Endothelial cell of umbilical vein (primary cell): ENCODE measurements around the gene CLEC2L. TPM values are rescaled to one million over a fixed set of nuclear protein-coding genes. Genes with fewer than 3 reads are reported as not detected.

Experiments
- BruUV-seq: library from RNA; stranded (reverse); fragments of 400-500 nt; replicated peaks from 2 replicates; lab custom pipeline; 2021; lab: Mats Ljungman, UMichigan
- CTCF ChIA-PET: fragments of 300-600, 350-600 bp; sonication (Branson Sonifier 250); formaldehyde crosslinking; loops from one replicate; lab custom pipeline; 2021; ENCODE audit warnings: antibody characterized with exemption, inconsistent platforms; lab: Charles Lee
- POLR2A ChIA-PET: fragments of 300-600, 350-600 bp; sonication (Branson Sonifier 250); formaldehyde crosslinking; loops from one replicate; lab custom pipeline; 2021; ENCODE audit warnings: antibody characterized with exemption, inconsistent platforms; lab: Charles Lee
- DNase-seq: peaks from one replicate; pipeline ENCODE4 v3.0.0-alpha.2; 2011; ENCODE audit warnings: low read depth, low spot score
- FAIRE-seq: peaks from 2 replicates; lab custom pipeline; 2011; peaks lifted over from hg19 to GRCh38; lab: Jason Lieb, UNC
- H2AFZ ChIP-seq: 2 replicates; pipeline ENCODE4 v1.6.0; 2012; ENCODE audit warnings: low read depth, low read length, control low read depth, inconsistent platforms
- H3K27ac ChIP-seq: 2 replicates; pipeline ENCODE4 v1.5.1; 2011; ENCODE audit warnings: low read depth, mild to moderate bottlenecking, control low read depth, low read length, moderate library complexity; ENCODE audit not compliant: insufficient read depth
- H3K27me3 ChIP-seq, 2 experiments: 2 replicates each; pipeline versions ENCODE4 v1.6.0 to v1.6.1; 2011; ENCODE audit warnings: low read length in 2 of 2, mixed read lengths in 1 of 2; ENCODE audit not compliant: control insufficient read depth in 2 of 2, insufficient read depth in 2 of 2
- H3K36me3 ChIP-seq, 2 experiments: 2 replicates in 1 of 2; 3 replicates in 1 of 2; pipeline ENCODE4 v1.5.1; 2011; ENCODE audit warnings: low read length in 2 of 2, mild to moderate bottlenecking in 1 of 2, moderate library complexity in 1 of 2; ENCODE audit not compliant: control insufficient read depth in 2 of 2, insufficient read depth in 2 of 2; ENCODE audit errors: extremely low read depth in 1 of 2
- H3K4me1 ChIP-seq: 3 replicates; pipeline ENCODE4 v1.5.1; 2011; ENCODE audit warnings: mild to moderate bottlenecking, low read length; ENCODE audit not compliant: control insufficient read depth, insufficient read depth; ENCODE audit errors: extremely low read depth
- H3K4me2 ChIP-seq: 2 replicates; pipeline ENCODE4 v1.6.1; 2011; ENCODE audit warnings: low read length, control low read depth, mixed read lengths; ENCODE audit not compliant: insufficient read depth
- H3K4me3 ChIP-seq, 3 experiments: fragments of 200-600 bp in 1 of 3; sonication (generic), shearing (Covaris generic) in 1 of 3; replicated peaks in 1 of 3; 2 replicates each; pipeline ENCODE4 v1.5.1; 2011 to 2016; ENCODE audit warnings: control low read depth in 3 of 3, low read length in 3 of 3, mild to moderate bottlenecking in 2 of 3, inconsistent platforms in 1 of 3, low read depth in 1 of 3, moderate library complexity in 1 of 3; ENCODE audit not compliant: insufficient read depth in 1 of 3
- H3K79me2 ChIP-seq: 2 replicates; pipeline ENCODE4 v1.6.0; 2012; ENCODE audit warnings: low read length, inconsistent platforms; ENCODE audit not compliant: control insufficient read depth, insufficient read depth
- H3K9ac ChIP-seq: replicated peaks from 2 replicates; pipeline ENCODE3; 2011; ENCODE audit warnings: low read length, control low read depth; ENCODE audit not compliant: insufficient read depth; ENCODE audit errors: extremely low read depth
- H3K9me1 ChIP-seq: replicated peaks from 3 replicates; pipeline ENCODE4 v1.6.0; 2011; ENCODE audit warnings: mild to moderate bottlenecking, low read length; ENCODE audit not compliant: control insufficient read depth, insufficient read depth; ENCODE audit errors: extremely low read depth
- H3K9me3 ChIP-seq: replicated peaks from 2 replicates; pipeline ENCODE4 v1.5.1; 2012; ENCODE audit warnings: low read length, inconsistent platforms; ENCODE audit not compliant: control insufficient read depth, insufficient read depth
- H4K20me1 ChIP-seq: replicated peaks from 2 replicates; pipeline ENCODE3; 2011; ENCODE audit warnings: mild to moderate bottlenecking, low read length; ENCODE audit not compliant: control insufficient read depth, insufficient read depth; ENCODE audit errors: extremely low read depth
- CTCF ChIP-seq, 2 donors: IDR thresholded peaks; 1 replicate in 1 of 2; 2 replicates in 1 of 2; pipeline ENCODE4 v1.5.1; 2011; ENCODE audit warnings: low read length in 2 of 2, mild to moderate bottlenecking in 2 of 2, moderate library complexity in 2 of 2, control low read depth in 1 of 2, inconsistent platforms in 1 of 2, low read depth in 1 of 2; ENCODE audit not compliant: insufficient read depth in 1 of 2; ENCODE audit errors: extremely low read depth in 1 of 2
- EZH2 ChIP-seq: IDR thresholded peaks from 2 replicates; pipeline ENCODE4 v1.6.1; 2012; ENCODE audit warnings: borderline replicate concordance, low read depth, mild to moderate bottlenecking, moderate library complexity, low read length, inconsistent platforms; ENCODE audit not compliant: severe bottlenecking
- FOS ChIP-seq: IDR thresholded peaks from 2 replicates; pipeline ENCODE4 v1.6.1; 2011; ENCODE audit warnings: mild to moderate bottlenecking, low read length, moderate library complexity, borderline replicate concordance; ENCODE audit not compliant: insufficient read depth
- GATA2 ChIP-seq: IDR thresholded peaks from 2 replicates; pipeline ENCODE4 v1.7.0; 2011; ENCODE audit warnings: low read depth, mild to moderate bottlenecking, moderate library complexity, mixed read lengths, low read length; ENCODE audit not compliant: insufficient read length, insufficient read depth
- JUN ChIP-seq: IDR thresholded peaks from 2 replicates; pipeline ENCODE4 v1.6.1; 2011; ENCODE audit warnings: borderline replicate concordance, low read depth; ENCODE audit not compliant: insufficient read length, insufficient read depth
- MAX ChIP-seq: IDR thresholded peaks from 2 replicates; pipeline ENCODE4 v1.6.1; 2011; ENCODE audit not compliant: insufficient read depth, insufficient read length
- MYC ChIP-seq: IDR thresholded peaks from one replicate; pipeline ENCODE4 v1.6.1; 2011; ENCODE audit warnings: mild to moderate bottlenecking, low read depth, low read length
- POLR2A ChIP-seq: IDR thresholded peaks from 2 replicates; pipeline ENCODE4 v1.6.1; 2012; ENCODE audit warnings: low read depth, mild to moderate bottlenecking, control low read depth, low read length
- POLR2AphosphoS5 ChIP-seq: IDR thresholded peaks from 2 replicates; pipeline ENCODE4 v1.6.1; 2012; ENCODE audit warnings: low read depth, mild to moderate bottlenecking, control low read depth, low read length, moderate library complexity; ENCODE audit not compliant: insufficient read depth
- dilution Hi-C: fragments of 300-500 bp; cut with MboI; formaldehyde crosslinking; loops from one replicate; pipeline ENCODE4 v1.15.0; 2019; ENCODE audit warnings: low sequenced_read_pairs; ENCODE audit not compliant: extremely low pct_ligation_motif_present
- intact Hi-C: fragments of 100-400 bp; cut with micrococcal nuclease; formaldehyde crosslinking; loops from one replicate; pipeline ENCODE4 v1.10.0; 2022
- polyA plus RNA-seq, 4 experiments: library from polyadenylated mRNA; depleted of rRNA in 3 of 4; stranded (reverse) in 3 of 4; unstranded in 1 of 4; fragments of >200 nt; gene quantifications; 2 replicates each; pipeline versions ENCODE4 v1.2.1 to v1.2.3, GENCODE V29; 2011 to 2012; ENCODE audit warnings: missing spikeins in 1 of 4
- total RNA-seq: library from RNA; stranded (reverse); gene quantifications from 2 replicates; pipeline ENCODE4 v1.2.3, GENCODE V29; 2021

The CLEC2L gene
- total and polyA plus RNA-seq, 2 donors (not counting 3 experiments of a cell fraction or from before 2014, with no cell fraction given), result not detected

GRCh38 chr7:139490130-139490529, 33.4 kb upstream of the CLEC2L start:
- H3K9me1 ChIP-seq, result no peaks in the 10 kb centered on the region
- H3K4me3 ChIP-seq, result no peak overlapping the region
- no peak overlapping the region for H2AFZ ChIP-seq
- H3K27me3 ChIP-seq, result peaks cover 11 to 14% of the 10 kb centered on the region in 2 experiments
- ChIA-PET CTCF (interaction anchor here (0.9 to 4.0 kb wide), 2 partner anchors 10 to 55 kb away, joined by 3 to 22 read pairs; no protein-coding TSS in a partner anchor), POLR2A (no interaction called here)
- no peaks in the 10 kb centered on the region for H4K20me1 ChIP-seq
- no peaks in the 10 kb centered on the region for H3K4me1 ChIP-seq
- TF ChIP-seq GATA2, result no peak
- no peak for TF ChIP-seq CTCF (IDR thresholded peaks at IDR 0.05; ENCODE audit: extremely low read depth in 1 of 2, insufficient read depth in 1 of 2, low read depth in 1 of 2, low read length in 2 of 2)
- intact Hi-C loops (no loop called here), dilution Hi-C loops (no loop called here)
- no peak for FAIRE-seq
- BruUV-seq, result no TSS peak
- H3K36me3 ChIP-seq, result no peaks in the 10 kb centered on the region
- DNase-seq, result no peak
- no peak overlapping the region for H3K27ac ChIP-seq
- H3K4me2 ChIP-seq, result no peak overlapping the region
- no peaks in the 10 kb centered on the region for H3K9me3 ChIP-seq
- H3K9ac ChIP-seq, result no peak overlapping the region
- H3K79me2 ChIP-seq, result no peaks in the 10 kb centered on the region

- Histone ChIP-seq H3K9ac (no peak overlapping the region), H3K36me3 (no peaks in the 10 kb centered on the region), H3K27ac (no peak overlapping the region), H3K9me1 (no peaks in the 10 kb centered on the region), H3K4me1 (no peaks in the 10 kb centered on the region), H3K4me3 (no peak overlapping the region), H3K27me3 (peaks cover 2 to 8% of the 10 kb centered on the region in 2 experiments), H2AFZ (no peak overlapping the region), H3K4me2 (no peak overlapping the region), H3K9me3 (no peaks in the 10 kb centered on the region), H4K20me1 (no peaks in the 10 kb centered on the region), H3K79me2 (no peaks in the 10 kb centered on the region)
- FAIRE-seq, result no peak
- CTCF ChIA-PET, result interaction anchor here (4.0 kb wide), 1 partner anchor 8 kb away, joined by 22 read pairs; no protein-coding TSS in a partner anchor
- no TSS peak for BruUV-seq
- no peak for DNase-seq
- POLR2A ChIA-PET, result no interaction called here
- dilution Hi-C loops (no loop called here), intact Hi-C loops (no loop called here)
- TF ChIP-seq MAX, result no peak
- no peak for TF ChIP-seq FOS
- TF ChIP-seq MYC, result no peak
- TF ChIP-seq CTCF (IDR thresholded peaks at IDR 0.05; ENCODE audit: extremely low read depth in 1 of 2, insufficient read depth in 1 of 2, low read depth in 1 of 2, low read length in 2 of 2), result no peak
- no peak for TF ChIP-seq POLR2AphosphoS5
- no peak for TF ChIP-seq GATA2
- TF ChIP-seq POLR2A, result no peak
- TF ChIP-seq EZH2, result no peak
- no peak for TF ChIP-seq JUN
These were observed 31.2 kb upstream of the CLEC2L start for GRCh38 chr7:139492293-139492692.
